Ishikawa (cell line): ENCODE measurements around the gene TPRKB.

Experiments
- CEBPB ChIP-seq: IDR thresholded peaks from 2 replicates; pipeline ENCODE4 v1.6.1; 2012
- CREB1 ChIP-seq: IDR thresholded peaks from 2 replicates; pipeline ENCODE4 v1.6.1; 2012; ENCODE audit warnings: low read depth
- EGR1 ChIP-seq: IDR thresholded peaks from 2 replicates; pipeline ENCODE4 v1.6.1; 2012
- EP300 ChIP-seq: IDR thresholded peaks from 2 replicates; pipeline ENCODE4 v1.6.1; 2012; ENCODE audit warnings: borderline replicate concordance
- FOXM1 ChIP-seq: IDR thresholded peaks from 2 replicates; pipeline ENCODE4 v1.6.1; 2012; ENCODE audit warnings: low read depth, borderline replicate concordance
- MAX ChIP-seq: IDR thresholded peaks from 2 replicates; pipeline ENCODE4 v1.6.1; 2012
- NFIC ChIP-seq: IDR thresholded peaks from 2 replicates; pipeline ENCODE4 v1.6.1; 2012
- RAD21 ChIP-seq: IDR thresholded peaks from 2 replicates; pipeline ENCODE4 v1.6.1; 2012; ENCODE audit warnings: low read depth
- TAF1 ChIP-seq: IDR thresholded peaks from 2 replicates; pipeline ENCODE4 v1.6.1; 2012; ENCODE audit warnings: low read depth, mild to moderate bottlenecking
- TCF12 ChIP-seq: IDR thresholded peaks from 2 replicates; pipeline ENCODE4 v1.6.1; 2012; ENCODE audit warnings: low read depth
- TEAD4 ChIP-seq: IDR thresholded peaks from 2 replicates; pipeline ENCODE4 v1.6.1; 2012
- YY1 ChIP-seq: IDR thresholded peaks from 2 replicates; pipeline ENCODE4 v1.6.1; 2012; ENCODE audit warnings: low read depth
- ZBTB7A ChIP-seq: IDR thresholded peaks from 2 replicates; pipeline ENCODE4 v1.6.1; 2012; ENCODE audit warnings: low read depth
- TF ChIP-seq, protein P1 (sequence below): IDR thresholded peaks from 2 replicates; pipeline ENCODE4 v1.6.1; 2012
- TF ChIP-seq, protein P2 (sequence below): IDR thresholded peaks from 2 replicates; pipeline ENCODE4 v1.6.1; 2012; ENCODE audit warnings: low read depth, mild to moderate bottlenecking

TPRKB gene

DNA sequence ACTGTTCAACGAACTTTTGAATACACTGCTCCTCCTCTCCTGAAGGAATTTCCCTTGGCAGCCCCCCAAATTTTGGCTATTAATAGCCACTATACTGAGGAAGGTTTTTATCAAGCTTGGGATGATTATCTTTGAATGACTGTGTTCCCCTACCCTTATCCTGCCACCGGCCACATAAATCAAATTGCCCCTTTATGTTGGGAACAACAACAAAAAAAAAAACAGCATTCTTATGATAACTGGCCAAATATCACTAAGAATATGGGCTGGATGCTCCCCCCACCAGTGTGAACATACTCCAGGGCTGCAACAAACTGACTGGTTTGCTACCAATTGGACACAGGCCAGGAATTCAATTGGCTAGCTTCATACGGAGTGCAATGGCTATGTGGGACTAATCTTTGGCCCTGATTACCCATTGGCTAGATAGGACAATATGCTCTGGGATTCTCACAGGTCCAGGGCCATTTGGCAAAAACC, 22.2 kb upstream of the TPRKB start:
- no peak for TF ChIP-seq EGR1
- TF ChIP-seq CREB1: no peak
- no peak for TF ChIP-seq TCF12
- TF ChIP-seq ZBTB7A: no peak
- no peak for TF ChIP-seq YY1
- TF ChIP-seq TAF1: no peak
- no peak for TF ChIP-seq NFIC
- TF ChIP-seq EP300: no peak
- TF ChIP-seq, protein P1, sequence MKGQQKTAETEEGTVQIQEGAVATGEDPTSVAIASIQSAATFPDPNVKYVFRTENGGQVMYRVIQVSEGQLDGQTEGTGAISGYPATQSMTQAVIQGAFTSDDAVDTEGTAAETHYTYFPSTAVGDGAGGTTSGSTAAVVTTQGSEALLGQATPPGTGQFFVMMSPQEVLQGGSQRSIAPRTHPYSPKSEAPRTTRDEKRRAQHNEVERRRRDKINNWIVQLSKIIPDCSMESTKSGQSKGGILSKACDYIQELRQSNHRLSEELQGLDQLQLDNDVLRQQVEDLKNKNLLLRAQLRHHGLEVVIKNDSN: no peak
- TF ChIP-seq, protein P2, sequence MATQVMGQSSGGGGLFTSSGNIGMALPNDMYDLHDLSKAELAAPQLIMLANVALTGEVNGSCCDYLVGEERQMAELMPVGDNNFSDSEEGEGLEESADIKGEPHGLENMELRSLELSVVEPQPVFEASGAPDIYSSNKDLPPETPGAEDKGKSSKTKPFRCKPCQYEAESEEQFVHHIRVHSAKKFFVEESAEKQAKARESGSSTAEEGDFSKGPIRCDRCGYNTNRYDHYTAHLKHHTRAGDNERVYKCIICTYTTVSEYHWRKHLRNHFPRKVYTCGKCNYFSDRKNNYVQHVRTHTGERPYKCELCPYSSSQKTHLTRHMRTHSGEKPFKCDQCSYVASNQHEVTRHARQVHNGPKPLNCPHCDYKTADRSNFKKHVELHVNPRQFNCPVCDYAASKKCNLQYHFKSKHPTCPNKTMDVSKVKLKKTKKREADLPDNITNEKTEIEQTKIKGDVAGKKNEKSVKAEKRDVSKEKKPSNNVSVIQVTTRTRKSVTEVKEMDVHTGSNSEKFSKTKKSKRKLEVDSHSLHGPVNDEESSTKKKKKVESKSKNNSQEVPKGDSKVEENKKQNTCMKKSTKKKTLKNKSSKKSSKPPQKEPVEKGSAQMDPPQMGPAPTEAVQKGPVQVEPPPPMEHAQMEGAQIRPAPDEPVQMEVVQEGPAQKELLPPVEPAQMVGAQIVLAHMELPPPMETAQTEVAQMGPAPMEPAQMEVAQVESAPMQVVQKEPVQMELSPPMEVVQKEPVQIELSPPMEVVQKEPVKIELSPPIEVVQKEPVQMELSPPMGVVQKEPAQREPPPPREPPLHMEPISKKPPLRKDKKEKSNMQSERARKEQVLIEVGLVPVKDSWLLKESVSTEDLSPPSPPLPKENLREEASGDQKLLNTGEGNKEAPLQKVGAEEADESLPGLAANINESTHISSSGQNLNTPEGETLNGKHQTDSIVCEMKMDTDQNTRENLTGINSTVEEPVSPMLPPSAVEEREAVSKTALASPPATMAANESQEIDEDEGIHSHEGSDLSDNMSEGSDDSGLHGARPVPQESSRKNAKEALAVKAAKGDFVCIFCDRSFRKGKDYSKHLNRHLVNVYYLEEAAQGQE: no peak
- no peak for TF ChIP-seq MAX
- no peak for TF ChIP-seq FOXM1
- TF ChIP-seq TEAD4: no peak
- no peak for TF ChIP-seq CEBPB
- no peak for TF ChIP-seq RAD21

GRCh38 chr2:73749314-73749713, 12.2 kb upstream of the TPRKB start:
- TF ChIP-seq, protein P1: no peak
- TF ChIP-seq NFIC: no peak
- no peak for TF ChIP-seq TCF12
- TF ChIP-seq EGR1: no peak
- no peak for TF ChIP-seq ZBTB7A
- TF ChIP-seq FOXM1: no peak
- no peak for TF ChIP-seq CREB1
- no peak for TF ChIP-seq YY1
- TF ChIP-seq, protein P2: no peak
- no peak for TF ChIP-seq EP300
- no peak for TF ChIP-seq TEAD4
- no peak for TF ChIP-seq TAF1
- TF ChIP-seq RAD21: no peak
- TF ChIP-seq CEBPB: no peak
- no peak for TF ChIP-seq MAX

DNA sequence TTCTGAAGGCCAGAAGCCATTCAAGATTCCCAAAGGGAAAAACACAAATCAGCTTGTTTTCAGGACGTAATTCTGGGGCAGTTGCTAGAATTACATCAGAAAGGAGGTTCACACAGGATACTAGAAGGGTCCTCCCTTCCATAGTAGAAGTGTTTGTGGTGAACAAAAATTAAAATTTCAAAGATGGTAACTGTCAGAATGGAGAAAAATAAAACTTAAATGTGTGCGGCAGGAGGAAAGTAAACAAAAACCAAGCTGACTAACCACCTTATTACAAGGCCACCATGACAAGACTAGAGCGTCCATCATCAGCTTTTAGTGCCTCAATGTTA, 9.7 kb upstream of the TPRKB start:
- no peak for TF ChIP-seq MAX
- TF ChIP-seq CEBPB: no peak
- no peak for TF ChIP-seq TAF1
- TF ChIP-seq FOXM1: no peak
- TF ChIP-seq RAD21: no peak
- TF ChIP-seq NFIC: no peak
- TF ChIP-seq, protein P2: no peak

DNA sequence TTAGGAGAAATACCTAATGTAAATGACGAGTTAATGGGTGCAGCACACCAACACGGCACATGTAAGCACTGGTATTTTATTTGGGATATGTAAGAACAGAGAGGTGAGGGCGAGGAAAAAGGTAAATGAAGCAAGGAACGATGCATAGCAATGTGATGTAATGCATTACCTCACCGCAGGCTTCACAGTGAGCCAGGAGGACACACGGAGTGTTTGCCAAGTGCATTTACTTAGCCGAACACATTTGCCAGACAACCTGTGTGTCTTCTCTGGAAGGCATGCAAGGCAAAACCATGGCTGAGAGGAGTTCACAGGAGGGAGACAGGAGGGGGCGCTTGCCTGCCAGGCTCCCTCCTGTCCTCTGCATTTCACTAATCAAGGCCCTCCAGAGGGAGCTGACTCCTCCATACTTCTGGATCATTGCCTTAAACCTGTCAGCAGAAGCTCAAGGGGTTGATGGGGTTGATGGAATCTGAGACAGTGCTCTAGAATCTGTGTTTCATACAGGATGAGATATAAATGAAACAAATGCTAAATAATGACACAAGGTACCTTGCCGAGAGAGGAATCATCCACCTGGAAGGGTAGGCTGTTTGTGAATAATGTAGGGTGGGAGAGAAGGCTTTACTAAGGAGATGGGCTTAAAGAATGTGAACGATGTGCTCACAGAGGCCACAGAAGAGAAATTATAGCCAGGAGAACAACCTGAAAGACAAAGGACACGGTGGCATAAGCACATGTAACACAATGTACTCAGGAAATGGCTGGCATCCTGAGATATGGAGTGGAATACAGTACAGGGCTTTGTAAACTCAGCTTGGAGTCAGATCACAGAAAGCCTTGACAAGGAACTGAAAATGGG, 9.1 kb upstream of the TPRKB start:
- TF ChIP-seq, protein P2: no peak
- no peak for TF ChIP-seq EP300
